ENCODE data around the gene PAPPA2. TPM values are rescaled to one million over a fixed set of nuclear protein-coding genes. Genes with fewer than 3 reads are reported as not detected.

The PAPPA2 gene
- total RNA-seq, 1 experiment from 2014 or later = not detected

- no peak overlapping the region for H3K9ac ChIP-seq (ENCODE audit: low read length)
- H3K9me2 ChIP-seq (replicated peaks; ENCODE audit: insufficient read depth, low read length) = no peaks in the 10 kb centered on the region
- H2AFZ ChIP-seq (ENCODE audit: low read length) = no peak overlapping the region
- H3K9me3 ChIP-seq (ENCODE audit: low read length) = no peaks in the 10 kb centered on the region
- H3K27me3 ChIP-seq (ENCODE audit: low read length) = no peaks in the 10 kb centered on the region
- no peaks in the 10 kb centered on the region for H4K20me1 ChIP-seq (ENCODE audit: insufficient read depth, low read depth, low read length)
- no peaks in the 10 kb centered on the region for H3K79me2 ChIP-seq (ENCODE audit: low read length)
- no peak overlapping the region for H3K4me2 ChIP-seq (ENCODE audit: low read depth, low read length, poor library complexity, severe bottlenecking)
- H3K27ac ChIP-seq (ENCODE audit: low read length) = no peak overlapping the region
- no peaks in the 10 kb centered on the region for H3K36me3 ChIP-seq (ENCODE audit: insufficient read depth, low read length)
- H3K4me3 ChIP-seq (ENCODE audit: low read length) = no peak overlapping the region
- no peak for DNase-seq
- H3K4me1 ChIP-seq (ENCODE audit: low read length) = no peaks in the 10 kb centered on the region
Measured at GRCh38 chr1:176471338-176472121, 8.6 kb downstream of the PAPPA2 start.

- no peaks in the 10 kb centered on the region for H3K9me2 ChIP-seq (replicated peaks; ENCODE audit: insufficient read depth, low read length)
- no peak overlapping the region for H3K4me2 ChIP-seq (ENCODE audit: low read depth, low read length, poor library complexity, severe bottlenecking)
- no peak overlapping the region for H3K9ac ChIP-seq (ENCODE audit: low read length)
- no peak overlapping the region for H3K27ac ChIP-seq (ENCODE audit: low read length)
- no peaks in the 10 kb centered on the region for H3K4me1 ChIP-seq (ENCODE audit: low read length)
- DNase-seq = no peak
- H3K4me3 ChIP-seq (ENCODE audit: low read length) = no peak overlapping the region
- H2AFZ ChIP-seq (ENCODE audit: low read length) = no peak overlapping the region
- no peaks in the 10 kb centered on the region for H4K20me1 ChIP-seq (ENCODE audit: insufficient read depth, low read depth, low read length)
- no peaks in the 10 kb centered on the region for H3K27me3 ChIP-seq (ENCODE audit: low read length)
- no peaks in the 10 kb centered on the region for H3K9me3 ChIP-seq (ENCODE audit: low read length)
- H3K79me2 ChIP-seq (ENCODE audit: low read length) = no peaks in the 10 kb centered on the region
- no peaks in the 10 kb centered on the region for H3K36me3 ChIP-seq (ENCODE audit: insufficient read depth, low read length)
Measured at GRCh38 chr1:176479971-176480370, 17.0 kb downstream of the PAPPA2 start.

GRCh38 chr1:176480750-176481149 is 17.8 kb downstream of the PAPPA2 start:
- DNase-seq = no peak
- Histone ChIP-seq H3K4me1 (ENCODE audit: low read length) (no peaks in the 10 kb centered on the region), H4K20me1 (ENCODE audit: insufficient read depth, low read depth, low read length) (no peaks in the 10 kb centered on the region), H3K9ac (ENCODE audit: low read length) (no peak overlapping the region), H3K36me3 (ENCODE audit: insufficient read depth, low read length) (no peaks in the 10 kb centered on the region), H3K27me3 (ENCODE audit: low read length) (no peaks in the 10 kb centered on the region), H2AFZ (ENCODE audit: low read length) (no peak overlapping the region), H3K4me2 (ENCODE audit: low read depth, low read length, poor library complexity, severe bottlenecking) (no peak overlapping the region), H3K9me2 (replicated peaks; ENCODE audit: insufficient read depth, low read length) (no peaks in the 10 kb centered on the region), H3K4me3 (ENCODE audit: low read length) (no peak overlapping the region), H3K9me3 (ENCODE audit: low read length) (no peaks in the 10 kb centered on the region), H3K79me2 (ENCODE audit: low read length) (no peaks in the 10 kb centered on the region), H3K27ac (ENCODE audit: low read length) (no peak overlapping the region)

- no peaks in the 10 kb centered on the region for H3K9me3 ChIP-seq (ENCODE audit: low read length)
- no peaks in the 10 kb centered on the region for H3K79me2 ChIP-seq (ENCODE audit: low read length)
- H3K4me2 ChIP-seq (ENCODE audit: low read depth, low read length, poor library complexity, severe bottlenecking) = no peak overlapping the region
- no peaks in the 10 kb centered on the region for H3K4me1 ChIP-seq (ENCODE audit: low read length)
- H3K36me3 ChIP-seq (ENCODE audit: insufficient read depth, low read length) = no peaks in the 10 kb centered on the region
- H2AFZ ChIP-seq (ENCODE audit: low read length) = no peak overlapping the region
- H3K9ac ChIP-seq (ENCODE audit: low read length) = no peak overlapping the region
- no peak overlapping the region for H3K27ac ChIP-seq (ENCODE audit: low read length)
- H3K4me3 ChIP-seq (ENCODE audit: low read length) = no peak overlapping the region
- H4K20me1 ChIP-seq (ENCODE audit: insufficient read depth, low read depth, low read length) = no peaks in the 10 kb centered on the region
- H3K27me3 ChIP-seq (ENCODE audit: low read length) = no peaks in the 10 kb centered on the region
- DNase-seq = no peak
- H3K9me2 ChIP-seq (replicated peaks; ENCODE audit: insufficient read depth, low read length) = 0 out of 2 replicates have a peak, but pooled peaks cover 5% of the 10 kb centered on the region
Measured at GRCh38 chr1:176485083-176485482, 22.1 kb downstream of the PAPPA2 start.

- Histone ChIP-seq H3K9me3 (ENCODE audit: low read length) (no peaks in the 10 kb centered on the region), H3K36me3 (ENCODE audit: insufficient read depth, low read length) (no peaks in the 10 kb centered on the region), H3K4me1 (ENCODE audit: low read length) (peaks cover 4% of the 10 kb centered on the region; the same call in 1 of the 2 replicates), H3K79me2 (ENCODE audit: low read length) (no peaks in the 10 kb centered on the region), H3K27me3 (ENCODE audit: low read length) (no peaks in the 10 kb centered on the region), H3K9ac (ENCODE audit: low read length) (no peak overlapping the region), H3K4me2 (ENCODE audit: low read depth, low read length, poor library complexity, severe bottlenecking) (no peak overlapping the region), H3K27ac (ENCODE audit: low read length) (no peak overlapping the region), H2AFZ (ENCODE audit: low read length) (no peak overlapping the region), H3K4me3 (ENCODE audit: low read length) (no peak overlapping the region), H3K9me2 (replicated peaks; ENCODE audit: insufficient read depth, low read length) (no peaks in the 10 kb centered on the region), H4K20me1 (ENCODE audit: insufficient read depth, low read depth, low read length) (no peaks in the 10 kb centered on the region)
- DNase-seq = no peak
Measured at GRCh38 chr1:176494436-176494835, 31.5 kb downstream of the PAPPA2 start.

GRCh38 chr1:176499671-176500070 is 36.7 kb downstream of the PAPPA2 start:
- Histone ChIP-seq H3K4me2 (ENCODE audit: low read depth, low read length, poor library complexity, severe bottlenecking) (no peak overlapping the region), H4K20me1 (ENCODE audit: insufficient read depth, low read depth, low read length) (no peaks in the 10 kb centered on the region), H3K9me3 (ENCODE audit: low read length) (no peaks in the 10 kb centered on the region), H2AFZ (ENCODE audit: low read length) (no peak overlapping the region), H3K27ac (ENCODE audit: low read length) (no peak overlapping the region), H3K9ac (ENCODE audit: low read length) (no peak overlapping the region), H3K36me3 (ENCODE audit: insufficient read depth, low read length) (no peaks in the 10 kb centered on the region), H3K27me3 (ENCODE audit: low read length) (no peaks in the 10 kb centered on the region), H3K4me1 (ENCODE audit: low read length) (peaks cover 4% of the 10 kb centered on the region; the same call in 1 of the 2 replicates), H3K79me2 (ENCODE audit: low read length) (no peaks in the 10 kb centered on the region), H3K9me2 (replicated peaks; ENCODE audit: insufficient read depth, low read length) (no peaks in the 10 kb centered on the region), H3K4me3 (ENCODE audit: low read length) (no peak overlapping the region)
- DNase-seq = no peak

GRCh38 chr1:176501599-176501998 is 38.6 kb downstream of the PAPPA2 start:
- H3K27me3 ChIP-seq (ENCODE audit: low read length) = no peaks in the 10 kb centered on the region
- H4K20me1 ChIP-seq (ENCODE audit: insufficient read depth, low read depth, low read length) = no peaks in the 10 kb centered on the region
- H3K4me2 ChIP-seq (ENCODE audit: low read depth, low read length, poor library complexity, severe bottlenecking) = no peak overlapping the region
- H3K4me3 ChIP-seq (ENCODE audit: low read length) = no peak overlapping the region
- no peak overlapping the region for H2AFZ ChIP-seq (ENCODE audit: low read length)
- no peak overlapping the region for H3K9ac ChIP-seq (ENCODE audit: low read length)
- no peaks in the 10 kb centered on the region for H3K9me2 ChIP-seq (replicated peaks; ENCODE audit: insufficient read depth, low read length)
- no peak overlapping the region for H3K27ac ChIP-seq (ENCODE audit: low read length)
- DNase-seq = no peak
- no peaks in the 10 kb centered on the region for H3K79me2 ChIP-seq (ENCODE audit: low read length)
- H3K9me3 ChIP-seq (ENCODE audit: low read length) = no peaks in the 10 kb centered on the region
- no peaks in the 10 kb centered on the region for H3K36me3 ChIP-seq (ENCODE audit: insufficient read depth, low read length)
- peaks cover 4% of the 10 kb centered on the region; the same call in 1 of the 2 replicates for H3K4me1 ChIP-seq (ENCODE audit: low read length)

- no peak overlapping the region for H3K27ac ChIP-seq (ENCODE audit: low read length)
- no peak for DNase-seq
- H3K36me3 ChIP-seq (ENCODE audit: insufficient read depth, low read length) = no peaks in the 10 kb centered on the region
- H3K4me2 ChIP-seq (ENCODE audit: low read depth, low read length, poor library complexity, severe bottlenecking) = no peak overlapping the region
- H3K9me2 ChIP-seq (replicated peaks; ENCODE audit: insufficient read depth, low read length) = no peaks in the 10 kb centered on the region
- no peak overlapping the region for H3K9ac ChIP-seq (ENCODE audit: low read length)
- no peaks in the 10 kb centered on the region for H4K20me1 ChIP-seq (ENCODE audit: insufficient read depth, low read depth, low read length)
- H3K27me3 ChIP-seq (ENCODE audit: low read length) = no peaks in the 10 kb centered on the region
- H2AFZ ChIP-seq (ENCODE audit: low read length) = no peak overlapping the region
- H3K79me2 ChIP-seq (ENCODE audit: low read length) = no peaks in the 10 kb centered on the region
- no peaks in the 10 kb centered on the region for H3K9me3 ChIP-seq (ENCODE audit: low read length)
- no peak overlapping the region for H3K4me3 ChIP-seq (ENCODE audit: low read length)
- H3K4me1 ChIP-seq (ENCODE audit: low read length) = no peaks in the 10 kb centered on the region
Measured at GRCh38 chr1:176504848-176505553, 42.0 kb downstream of the PAPPA2 start.
